ELF-1 (cell line): ENCODE data around the gene ASB13.

Source experiments
- DNase-seq: peaks from one replicate; pipeline ENCODE4 v3.0.0-alpha.2; 2016; ENCODE audit warnings: low read depth, low spot score

ASB13 gene

GRCh38 chr10:5669604-5670003, 3.2 kb upstream of the ASB13 start:
- DNase-seq = no peak

GRCh38 chr10:5668429-5668828, 2.0 kb upstream of the ASB13 start:
- no peak for DNase-seq

GRCh38 chr10:5666841-5667630, 641 bp upstream of the ASB13 start:
- DNase-seq = no peak

- DNase-seq = no peak
Observed at GRCh38 chr10:5665373-5666007, 905 bp downstream of the ASB13 start.

GRCh38 chr10:5663692-5664427, 2.5 kb downstream of the ASB13 start:
- DNase-seq = peak; percentile 46

GRCh38 chr10:5662708-5663579, 3.5 kb downstream of the ASB13 start:
- no peak for DNase-seq

GRCh38 chr10:5661043-5661442, 5.4 kb downstream of the ASB13 start:
- DNase-seq = no peak

GRCh38 chr10:5659702-5660528, 6.5 kb downstream of the ASB13 start:
- DNase-seq = peak; percentile 36

- DNase-seq = peak; percentile 58
Observed at GRCh38 chr10:5658871-5659618, 7.3 kb downstream of the ASB13 start.

GRCh38 chr10:5656737-5657579, 9.4 kb downstream of the ASB13 start:
- DNase-seq = no peak

- no peak for DNase-seq
Observed at GRCh38 chr10:5655121-5655520, 11.3 kb downstream of the ASB13 start.

GRCh38 chr10:5654218-5654755, 12.1 kb downstream of the ASB13 start:
- peak; percentile 25 for DNase-seq

- DNase-seq = no peak
Observed at GRCh38 chr10:5652746-5653145, 13.6 kb downstream of the ASB13 start.

GRCh38 chr10:5651388-5651764, 15.0 kb downstream of the ASB13 start:
- no peak for DNase-seq

- no peak for DNase-seq
Observed at GRCh38 chr10:5650664-5651387, 15.6 kb downstream of the ASB13 start.

GRCh38 chr10:5649746-5650145, 16.6 kb downstream of the ASB13 start:
- no peak for DNase-seq

- DNase-seq = no peak
Observed at GRCh38 chr10:5648494-5649457, 17.6 kb downstream of the ASB13 start.
